ENCODE measurements around the gene SRP68. TPM values are rescaled to one million over a fixed set of nuclear protein-coding genes. Genes with fewer than 3 reads are reported as not detected.

The SRP68 gene
- total and polyA plus RNA-seq, 2 of the 8 experiments (the other 6 are each of a cell fraction or from before 2014, with no cell fraction given), result 57.7 to 83.5 TPM

DNA sequence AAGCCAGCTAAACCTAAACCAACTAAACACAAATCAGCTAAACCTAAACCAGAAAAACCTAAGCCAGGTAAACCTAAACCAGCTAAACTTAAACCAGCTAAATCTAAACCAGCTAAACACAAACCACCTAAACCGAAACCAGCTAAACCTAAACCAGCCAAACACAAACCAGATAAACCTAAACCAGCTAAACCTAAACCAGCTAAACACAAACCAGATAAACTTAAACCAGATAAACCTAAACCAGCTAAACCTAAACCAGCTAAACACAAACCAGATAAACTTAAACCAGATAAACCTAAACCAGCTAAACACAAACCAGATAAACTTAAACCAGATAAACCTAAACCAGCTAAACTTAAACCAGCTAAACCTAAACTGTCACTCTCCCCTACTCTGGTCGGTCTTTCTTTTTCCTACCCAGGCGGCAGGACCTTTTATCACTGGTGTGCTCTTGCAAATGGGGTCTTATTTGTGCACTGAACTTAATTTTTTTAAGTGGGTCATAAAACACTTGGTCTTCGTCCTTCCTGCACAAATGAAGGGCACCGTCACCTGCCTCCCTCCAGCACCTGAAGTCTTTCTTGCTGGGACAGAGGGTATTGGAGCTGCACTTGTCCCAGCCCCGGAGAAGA, 52.4 kb downstream of the SRP68 start:
- FAIRE-seq, result peak; percentile 42

More for the DNA sequence above, 52.4 kb downstream of the SRP68 start:
- Histone ChIP-seq H4K91ac (replicated peaks; ENCODE audit: insufficient read length, low read length) (no peak overlapping the region), H3K4me3 (ENCODE audit: extremely low read depth in 1 of 4, insufficient read depth in 2 of 4, low read depth in 3 of 4, low read length in 4 of 4) (no peak overlapping the region), H3K27me3 (replicated peaks in 1 of 4; ENCODE audit: control insufficient read depth in 3 of 4, extremely low read depth in 1 of 4, insufficient read depth in 3 of 4, low read length in 3 of 4) (no peaks in the 10 kb centered on the region), H3K79me1 (ENCODE audit: low read depth, low read length) (no peaks in the 10 kb centered on the region), H2AK5ac (ENCODE audit: low read depth, low read length) (no peak overlapping the region), H2BK12ac (ENCODE audit: low read depth, low read length) (no peak overlapping the region), H3K56ac (replicated peaks; ENCODE audit: insufficient read length, low read depth, low read length) (no peak overlapping the region), H3K9ac (replicated peaks in 1 of 4; ENCODE audit: extremely low read depth in 1 of 4, low read depth in 3 of 4, low read length in 3 of 4) (no peak overlapping the region), H3K14ac (ENCODE audit: insufficient read length) (no peak overlapping the region), H3K36me3 (ENCODE audit: control insufficient read depth in 2 of 4, insufficient read depth in 4 of 4, low read length in 3 of 4) (no peaks in the 10 kb centered on the region), H2BK20ac (ENCODE audit: low read length) (0 out of 2 replicates have a peak overlapping the region, but pooled peaks have one; percentile 48), H3K4me1 (replicated peaks in 1 of 4; ENCODE audit: control insufficient read depth in 3 of 4, insufficient read depth in 4 of 4, low read length in 3 of 4) (no peaks in the 10 kb centered on the region), H3K9me3 (ENCODE audit: insufficient read depth in 2 of 2, low read depth in 1 of 2, low read length in 1 of 2) (no peaks in the 10 kb centered on the region), H3K79me2 (ENCODE audit: control insufficient read depth in 1 of 2, insufficient read depth in 2 of 2, low read length in 2 of 2) (no peaks in the 10 kb centered on the region), H3K4me2 (ENCODE audit: insufficient read depth in 1 of 2, low read depth in 2 of 2, low read length in 2 of 2) (no peak overlapping the region), H4K8ac (ENCODE audit: extremely low read depth, insufficient read depth, low read length) (no peak overlapping the region), H2BK120ac (replicated peaks; ENCODE audit: low read depth, low read length) (no peak overlapping the region), H2AFZ (ENCODE audit: low read length) (no peak overlapping the region), H3K23me2 (ENCODE audit: low read depth, low read length) (no peaks in the 10 kb centered on the region), H2BK5ac (ENCODE audit: low read depth, low read length) (no peak overlapping the region), H4K5ac (ENCODE audit: insufficient read length, low read depth, low read length) (no peak overlapping the region), H3K4ac (replicated peaks; ENCODE audit: insufficient read length, low read depth, low read length) (no peak overlapping the region), H3K18ac (ENCODE audit: extremely low read depth, low read length) (no peak overlapping the region), H3K27ac (ENCODE audit: low read depth, low read length) (no peak overlapping the region), H4K20me1 (replicated peaks in 1 of 2; ENCODE audit: control insufficient read depth in 1 of 2, insufficient read depth in 2 of 2, low read length in 2 of 2) (no peaks in the 10 kb centered on the region), H2BK15ac (ENCODE audit: low read length) (0 out of 2 replicates have a peak overlapping the region, but pooled peaks have one; percentile 46), H3K23ac (ENCODE audit: insufficient read length) (no peak overlapping the region)
- no peak for DNase-seq (ENCODE audit: low read depth in 1 of 2, low spot score in 2 of 2)
- 80% methylated on average over 6 of the region's 6 CpGs; no CpG with 5 or more reads in 1 of the 2 experiments for WGBS, 2 experiments (ENCODE audit: extremely low coverage in 1 of 2, insufficient coverage in 1 of 2, insufficient read length in 1 of 2, insufficient replicate concordance in 2 of 2, low coverage in 1 of 2, low lambda C conversion rate in 2 of 2, missing lambda C conversion rate in 1 of 2)
- POLR2A ChIA-PET (ENCODE audit: partially characterized antibody), result interaction anchor here (0.9 to 1.9 kb wide), 3 partner anchors 9 to 14 kb away, joined by 3 to 6 read pairs (median 4); no protein-coding TSS in a partner anchor
- CTCF ChIA-PET (ENCODE audit: partially characterized antibody), result interaction anchor here (0.6 to 32.0 kb wide), 14 partner anchors 9 to 350 kb away, joined by 3 to 885 read pairs (median 3); partner anchors contain the start of genes CDK3, MRPL38 and TRIM65
- no peak for TF ChIP-seq CREB1 (IDR thresholded peaks at IDR 0.05)
- no peak for TF ChIP-seq SIRT6 (IDR thresholded peaks at IDR 0.05; ENCODE audit: low read length)
- TF ChIP-seq BRCA1 (IDR thresholded peaks at IDR 0.05; ENCODE audit: low read depth, low read length), result peak; percentile 88

All from H1 (cell line).